22Rv1 (cell line): Measurements from ENCODE around the gene P4HA2.

Experiments used
- H3K27ac ChIP-seq: fragments of 450-650 bp; 2 replicates; pipeline ENCODE4 v1.5.1; 2017
- CTCF ChIP-seq: fragments of 450-650 bp; IDR thresholded peaks from 2 replicates; pipeline ENCODE4 v1.5.1; 2017; ENCODE audit warnings: mild to moderate bottlenecking
- ZFX ChIP-seq: fragments of 450-650 bp; IDR thresholded peaks from 2 replicates; pipeline ENCODE4 v1.6.1; 2017; ENCODE audit warnings: antibody characterized with exemption, borderline replicate concordance

P4HA2 gene

GRCh38 chr5:132205385-132206125 is 22.1 kb downstream of the P4HA2 start:
- H3K27ac ChIP-seq: no peak overlapping the region

GRCh38 chr5:132204371-132205135 is 23.1 kb downstream of the P4HA2 start:
- no peak for TF ChIP-seq ZFX
- TF ChIP-seq CTCF: no peak
- H3K27ac ChIP-seq: no peak overlapping the region

More at GRCh38 chr5:132205385-132206125, 22.1 kb downstream of the P4HA2 start:
- TF ChIP-seq ZFX (no peak), CTCF (no peak)

GRCh38 chr5:132203916-132204315 is 23.7 kb downstream of the P4HA2 start:
- H3K27ac ChIP-seq: no peak overlapping the region
- TF ChIP-seq ZFX (no peak), CTCF (no peak)

DNA sequence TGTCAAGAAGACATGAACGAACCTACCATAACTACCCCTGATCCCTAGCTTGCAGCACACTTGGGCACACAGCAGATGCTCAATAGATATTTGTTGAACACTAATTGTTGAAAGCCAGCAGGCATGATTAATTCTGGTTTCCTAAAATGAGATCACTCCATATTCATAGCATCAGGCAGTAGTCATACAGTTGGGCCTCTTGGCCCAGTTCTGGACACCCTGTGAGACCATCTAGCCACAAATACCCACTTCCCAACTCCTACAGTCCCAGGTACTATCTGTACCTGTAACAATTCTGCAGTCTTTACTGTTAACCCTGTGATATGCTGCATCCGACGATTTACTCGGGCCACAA is 24.2 kb downstream of the P4HA2 start:
- TF ChIP-seq CTCF: no peak
- TF ChIP-seq ZFX: no peak
- no peak overlapping the region for H3K27ac ChIP-seq

- TF ChIP-seq CTCF (no peak), ZFX (no peak)
- H3K27ac ChIP-seq: no peak overlapping the region
Observed at GRCh38 chr5:132202711-132203463, 24.8 kb downstream of the P4HA2 start.

- H3K27ac ChIP-seq: no peak overlapping the region
- no peak for TF ChIP-seq ZFX
- no peak for TF ChIP-seq CTCF
Observed at GRCh38 chr5:132199116-132199680, 28.5 kb downstream of the P4HA2 start.
